ENCODE measurements around the gene KIF5C. TPM values are rescaled to one million over a fixed set of nuclear protein-coding genes. Genes with fewer than 3 reads are reported as not detected.
A peak's percentile ranks its signal among the peaks of the same experiment; 100 is the strongest.

KIF5C gene
- total and polyA plus RNA-seq, 2 of the 13 experiments (the other 11 are each of a cell fraction or from before 2014, with no cell fraction given), result 0.15 to 0.20 TPM

DNA sequence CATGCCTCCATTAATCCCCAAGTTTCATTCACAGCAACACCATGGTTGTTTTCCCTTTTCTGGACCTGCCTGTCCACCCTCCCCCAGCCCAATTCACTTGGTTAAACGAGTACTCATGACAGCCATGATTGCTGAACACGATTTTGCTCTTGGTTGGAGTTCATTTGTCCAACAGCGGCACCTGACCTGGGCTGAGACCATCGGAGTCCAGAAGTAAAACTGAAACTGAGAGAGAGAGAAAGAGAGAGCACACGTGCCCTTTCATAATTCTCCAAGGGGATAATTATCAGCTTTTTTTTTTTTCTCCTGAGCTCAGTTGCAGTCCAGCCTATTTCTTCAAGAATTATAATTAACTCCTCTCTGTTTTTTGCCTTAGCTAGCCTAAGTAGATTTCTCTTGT lies 13.7 kb upstream of the KIF5C start:
- in situ Hi-C loops (cut with HindIII; ENCODE audit: extremely low pct_ligation_motif_present, low pct_unique_long_range_greater_than_20kb), result no loop called here
- BruUV-seq (replicated peaks), result no TSS peak
- Histone ChIP-seq H3K79me2 (ENCODE audit: insufficient read depth, low read length) (no peaks in the 10 kb centered on the region), H3K27ac (ENCODE audit: extremely low read length, insufficient read depth, low read length) (no peak overlapping the region), H3K4me2 (ENCODE audit: low read depth, low read length) (peak overlapping the region; percentile 71), H4K20me1 (ENCODE audit: insufficient read depth, low read length) (no peaks in the 10 kb centered on the region), H3K36me3 (replicated peaks in 1 of 2; ENCODE audit: control insufficient read depth in 1 of 2, insufficient read depth in 2 of 2, low read length in 2 of 2) (no peaks in the 10 kb centered on the region), H3K4me1 (ENCODE audit: insufficient read depth, low read length) (0 out of 2 replicates have a peak, but pooled peaks cover 10% of the 10 kb centered on the region), H2AFZ (ENCODE audit: low read length) (peak overlapping the region; percentile 29), H3K4me3 (replicated peaks in 1 of 3; ENCODE audit: insufficient read depth in 1 of 3, low read depth in 2 of 3, low read length in 3 of 3) (peak overlapping the region; percentile 4 to 34 (median 32); a peak in 3 of 6 replicates), H3K27me3 (ENCODE audit: control insufficient read depth in 1 of 2, insufficient read depth in 2 of 2, low read length in 2 of 2) (peaks cover 0 to 12% of the 10 kb centered on the region in 2 experiments; a peak in 3 of 5 replicates), H3K9me3 (ENCODE audit: low read length) (no peaks in the 10 kb centered on the region), H3K9ac (ENCODE audit: insufficient read depth, low read depth, low read length) (no peak overlapping the region)
- 4% methylated on average over 5 of the region's 5 CpGs for WGBS (ENCODE audit: low lambda C conversion rate)
- ChIA-PET POLR2A (no interaction called here), CTCF (ENCODE audit: low intra/inter-chr PET ratio, low total read pairs) (no interaction called here)
- intact Hi-C loops (cut with micrococcal nuclease; ENCODE audit: unreplicated experiment), result no loop called here
- TF ChIP-seq, protein P1, sequence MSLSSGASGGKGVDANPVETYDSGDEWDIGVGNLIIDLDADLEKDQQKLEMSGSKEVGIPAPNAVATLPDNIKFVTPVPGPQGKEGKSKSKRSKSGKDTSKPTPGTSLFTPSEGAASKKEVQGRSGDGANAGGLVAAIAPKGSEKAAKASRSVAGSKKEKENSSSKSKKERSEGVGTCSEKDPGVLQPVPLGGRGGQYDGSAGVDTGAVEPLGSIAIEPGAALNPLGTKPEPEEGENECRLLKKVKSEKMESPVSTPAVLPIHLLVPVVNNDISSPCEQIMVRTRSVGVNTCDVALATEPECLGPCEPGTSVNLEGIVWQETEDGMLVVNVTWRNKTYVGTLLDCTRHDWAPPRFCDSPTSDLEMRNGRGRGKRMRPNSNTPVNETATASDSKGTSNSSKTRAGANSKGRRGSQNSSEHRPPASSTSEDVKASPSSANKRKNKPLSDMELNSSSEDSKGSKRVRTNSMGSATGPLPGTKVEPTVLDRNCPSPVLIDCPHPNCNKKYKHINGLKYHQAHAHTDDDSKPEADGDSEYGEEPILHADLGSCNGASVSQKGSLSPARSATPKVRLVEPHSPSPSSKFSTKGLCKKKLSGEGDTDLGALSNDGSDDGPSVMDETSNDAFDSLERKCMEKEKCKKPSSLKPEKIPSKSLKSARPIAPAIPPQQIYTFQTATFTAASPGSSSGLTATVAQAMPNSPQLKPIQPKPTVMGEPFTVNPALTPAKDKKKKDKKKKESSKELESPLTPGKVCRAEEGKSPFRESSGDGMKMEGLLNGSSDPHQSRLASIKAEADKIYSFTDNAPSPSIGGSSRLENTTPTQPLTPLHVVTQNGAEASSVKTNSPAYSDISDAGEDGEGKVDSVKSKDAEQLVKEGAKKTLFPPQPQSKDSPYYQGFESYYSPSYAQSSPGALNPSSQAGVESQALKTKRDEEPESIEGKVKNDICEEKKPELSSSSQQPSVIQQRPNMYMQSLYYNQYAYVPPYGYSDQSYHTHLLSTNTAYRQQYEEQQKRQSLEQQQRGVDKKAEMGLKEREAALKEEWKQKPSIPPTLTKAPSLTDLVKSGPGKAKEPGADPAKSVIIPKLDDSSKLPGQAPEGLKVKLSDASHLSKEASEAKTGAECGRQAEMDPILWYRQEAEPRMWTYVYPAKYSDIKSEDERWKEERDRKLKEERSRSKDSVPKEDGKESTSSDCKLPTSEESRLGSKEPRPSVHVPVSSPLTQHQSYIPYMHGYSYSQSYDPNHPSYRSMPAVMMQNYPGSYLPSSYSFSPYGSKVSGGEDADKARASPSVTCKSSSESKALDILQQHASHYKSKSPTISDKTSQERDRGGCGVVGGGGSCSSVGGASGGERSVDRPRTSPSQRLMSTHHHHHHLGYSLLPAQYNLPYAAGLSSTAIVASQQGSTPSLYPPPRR (CRISPR knock-in tag; IDR thresholded peaks at IDR 0.05; ENCODE audit: borderline replicate concordance), result no peak
- 0 out of 2 replicates have a peak, but pooled peaks have one; percentile 35 for TF ChIP-seq PHF20 (CRISPR knock-in tag; IDR thresholded peaks at IDR 0.05)
- TF ChIP-seq USF2 (IDR thresholded peaks at IDR 0.05; ENCODE audit: low read depth, low read length), result peak; percentile 31; the same call in 1 of the 2 replicates
- TF ChIP-seq USF2 (CRISPR knock-in tag; IDR thresholded peaks at IDR 0.05; ENCODE audit: borderline replicate concordance), result peak; percentile 54; the same call in 1 of the 2 replicates
- TF ChIP-seq, protein P2, sequence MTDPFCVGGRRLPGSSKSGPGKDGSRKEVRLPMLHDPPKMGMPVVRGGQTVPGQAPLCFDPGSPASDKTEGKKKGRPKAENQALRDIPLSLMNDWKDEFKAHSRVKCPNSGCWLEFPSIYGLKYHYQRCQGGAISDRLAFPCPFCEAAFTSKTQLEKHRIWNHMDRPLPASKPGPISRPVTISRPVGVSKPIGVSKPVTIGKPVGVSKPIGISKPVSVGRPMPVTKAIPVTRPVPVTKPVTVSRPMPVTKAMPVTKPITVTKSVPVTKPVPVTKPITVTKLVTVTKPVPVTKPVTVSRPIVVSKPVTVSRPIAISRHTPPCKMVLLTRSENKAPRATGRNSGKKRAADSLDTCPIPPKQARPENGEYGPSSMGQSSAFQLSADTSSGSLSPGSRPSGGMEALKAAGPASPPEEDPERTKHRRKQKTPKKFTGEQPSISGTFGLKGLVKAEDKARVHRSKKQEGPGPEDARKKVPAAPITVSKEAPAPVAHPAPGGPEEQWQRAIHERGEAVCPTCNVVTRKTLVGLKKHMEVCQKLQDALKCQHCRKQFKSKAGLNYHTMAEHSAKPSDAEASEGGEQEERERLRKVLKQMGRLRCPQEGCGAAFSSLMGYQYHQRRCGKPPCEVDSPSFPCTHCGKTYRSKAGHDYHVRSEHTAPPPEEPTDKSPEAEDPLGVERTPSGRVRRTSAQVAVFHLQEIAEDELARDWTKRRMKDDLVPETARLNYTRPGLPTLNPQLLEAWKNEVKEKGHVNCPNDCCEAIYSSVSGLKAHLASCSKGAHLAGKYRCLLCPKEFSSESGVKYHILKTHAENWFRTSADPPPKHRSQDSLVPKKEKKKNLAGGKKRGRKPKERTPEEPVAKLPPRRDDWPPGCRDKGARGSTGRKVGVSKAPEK (CRISPR knock-in tag; IDR thresholded peaks at IDR 0.05; ENCODE audit: borderline replicate concordance), result peak; percentile 77; the same call in 1 of the 2 replicates
- TF ChIP-seq ZMYM4 (CRISPR knock-in tag; IDR thresholded peaks at IDR 0.05), result 0 out of 2 replicates have a peak, but pooled peaks have one; percentile 19
- TF ChIP-seq, protein P3, sequence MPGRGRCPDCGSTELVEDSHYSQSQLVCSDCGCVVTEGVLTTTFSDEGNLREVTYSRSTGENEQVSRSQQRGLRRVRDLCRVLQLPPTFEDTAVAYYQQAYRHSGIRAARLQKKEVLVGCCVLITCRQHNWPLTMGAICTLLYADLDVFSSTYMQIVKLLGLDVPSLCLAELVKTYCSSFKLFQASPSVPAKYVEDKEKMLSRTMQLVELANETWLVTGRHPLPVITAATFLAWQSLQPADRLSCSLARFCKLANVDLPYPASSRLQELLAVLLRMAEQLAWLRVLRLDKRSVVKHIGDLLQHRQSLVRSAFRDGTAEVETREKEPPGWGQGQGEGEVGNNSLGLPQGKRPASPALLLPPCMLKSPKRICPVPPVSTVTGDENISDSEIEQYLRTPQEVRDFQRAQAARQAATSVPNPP (CRISPR knock-in tag; IDR thresholded peaks at IDR 0.05), result no peak
- no peak for DNase-seq (ENCODE audit: low spot score)
- peak; percentile 83 for ATAC-seq
- no peak for FAIRE-seq
